Effector CD8-positive, alpha-beta T cell (primary cell): ENCODE data around the gene MYH8.

ENCODE experiments used
- DNase-seq: peaks from one replicate; lab custom pipeline; 2025; lab: John Stamatoyannopoulos, UW

Gene MYH8

GRCh38 chr17:10380631-10381408, 40.9 kb downstream of the MYH8 start:
- DNase-seq, result no peak

GRCh38 chr17:10372906-10373305, 48.8 kb downstream of the MYH8 start, which contains the start of gene MYH13:
Gene MYH13 (minus strand): TSS chr17:10373006. CDS start chr17:10364530, 8,476 bp downstream.
- no peak for DNase-seq

GRCh38 chr17:10370016-10370608, 51.6 kb downstream of the MYH8 start:
- DNase-seq, result no peak

- DNase-seq, result no peak
These were observed 52.5 kb downstream of the MYH8 start for GRCh38 chr17:10369239-10369638.

GRCh38 chr17:10368561-10368960, 53.2 kb downstream of the MYH8 start:
- no peak for DNase-seq

- DNase-seq, result no peak
These were observed 61.2 kb downstream of the MYH8 start for GRCh38 chr17:10360578-10360977.

GRCh38 chr17:10357768-10358167, 64.0 kb downstream of the MYH8 start:
- no peak for DNase-seq

- DNase-seq, result no peak
These were observed 67.1 kb downstream of the MYH8 start for GRCh38 chr17:10354651-10355050.

- DNase-seq, result no peak
These were observed 68.9 kb downstream of the MYH8 start for GRCh38 chr17:10352893-10353292.

GRCh38 chr17:10349403-10349802, 72.3 kb downstream of the MYH8 start:
- no peak for DNase-seq

- DNase-seq, result no peak
These were observed 76.9 kb downstream of the MYH8 start for GRCh38 chr17:10344816-10345215.
